ENCODE results near the gene JPH3.

DNA sequence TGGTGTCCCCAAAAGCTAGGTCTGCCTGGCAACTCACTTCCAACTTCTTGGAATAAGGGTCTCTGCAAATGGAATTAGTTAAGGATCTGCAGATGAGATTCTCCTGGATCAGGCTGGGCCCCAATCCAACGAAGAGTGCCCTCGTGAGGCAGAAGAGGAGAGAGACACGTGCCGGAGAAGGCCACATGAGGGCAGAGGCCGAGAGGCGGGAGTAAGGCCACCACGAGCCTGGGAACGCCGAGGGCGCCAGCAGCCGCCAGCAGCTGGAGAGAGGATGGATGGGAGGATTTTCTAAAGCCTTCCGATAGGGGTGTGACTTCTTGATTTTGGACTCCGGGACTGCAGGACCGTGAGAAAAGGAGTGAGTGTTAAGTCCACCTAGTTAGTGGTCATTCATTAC lies 76.3 kb downstream of the JPH3 start:
- TF ChIP-seq TBL1XR1 (IDR thresholded peaks at IDR 0.05; ENCODE audit: low read depth, low read length) (no peak), NFYA (IDR thresholded peaks at IDR 0.05; ENCODE audit: borderline replicate concordance, low read depth, low read length) (no peak), POLR2AphosphoS5 (IDR thresholded peaks at IDR 0.05; ENCODE audit: low read length) (no peak), ESRRA (IDR thresholded peaks at IDR 0.05; ENCODE audit: low read length) (no peak)

Measured in GM12878 (cell line).